HepG2 (cell line): ENCODE measurements around the gene GALNT10. TPM values are rescaled to one million over a fixed set of nuclear protein-coding genes. Genes with fewer than 3 reads are reported as not detected.

Experiments
- ARNT ChIP-seq: fragments of 450-650 bp; IDR thresholded peaks from 2 replicates; pipeline ENCODE4 v1.6.1; 2017
- ARNTL ChIP-seq: sonication (generic); formaldehyde crosslinking; IDR thresholded peaks from 2 replicates; pipeline ENCODE4 v1.4.0; 2020; ENCODE audit warnings: mild to moderate bottlenecking, missing genetic modification reagents
- GTF3A ChIP-seq: sonication (generic); formaldehyde crosslinking; conservative IDR thresholded peaks from 2 replicates; pipeline ENCODE4 v1.4.0; 2020; ENCODE audit warnings: mild to moderate bottlenecking, missing genetic modification reagents
- NCOA5 ChIP-seq: sonication (generic); formaldehyde crosslinking; IDR thresholded peaks from 2 replicates; pipeline ENCODE4 v1.4.0; 2020; ENCODE audit warnings: missing genetic modification reagents
- POLR2AphosphoS5 ChIP-seq: IDR thresholded peaks from 2 replicates; pipeline ENCODE4 v1.6.1; 2012; ENCODE audit warnings: low read depth, low read length
- REXO4 ChIP-seq: sonication (generic); formaldehyde crosslinking; IDR thresholded peaks from 2 replicates; pipeline ENCODE4 v1.8.0; 2022; ENCODE audit warnings: missing genetic modification reagents, mild to moderate bottlenecking, borderline replicate concordance
- SNAPC2 ChIP-seq: sonication (generic); formaldehyde crosslinking; IDR thresholded peaks from 2 replicates; pipeline ENCODE4 v1.8.1; 2022; ENCODE audit warnings: mild to moderate bottlenecking, missing genetic modification reagents
- TFDP1 ChIP-seq: IDR thresholded peaks from 2 replicates; pipeline ENCODE4 v1.6.1; 2016; ENCODE audit warnings: missing compliant biosample characterization, missing genetic modification reagents, borderline replicate concordance
- THAP11 ChIP-seq: IDR thresholded peaks from 2 replicates; pipeline ENCODE4 v1.6.1; 2016; ENCODE audit warnings: missing biosample characterization, missing genetic modification reagents
- TOE1 ChIP-seq: sonication (generic); formaldehyde crosslinking; IDR thresholded peaks from 2 replicates; pipeline ENCODE4 v1.4.0; 2020; ENCODE audit warnings: mild to moderate bottlenecking, missing genetic modification reagents
- YEATS4 ChIP-seq: sonication (generic); formaldehyde crosslinking; IDR thresholded peaks from 2 replicates; pipeline ENCODE4 v1.4.0; 2020; ENCODE audit warnings: missing genetic modification reagents, borderline replicate concordance
- ZBTB14 ChIP-seq: sonication (generic); formaldehyde crosslinking; IDR thresholded peaks from 2 replicates; pipeline ENCODE4 v1.4.0; 2020; ENCODE audit warnings: missing genetic modification reagents
- ZBTB21 ChIP-seq: sonication (generic); formaldehyde crosslinking; IDR thresholded peaks from 2 replicates; pipeline ENCODE4 v1.4.0; 2020; ENCODE audit warnings: missing genetic modification reagents
- ZNF431 ChIP-seq: sonication (generic); formaldehyde crosslinking; IDR thresholded peaks from 2 replicates; pipeline ENCODE4 v1.9.0; 2022; ENCODE audit warnings: missing genetic modification reagents, low read depth, mild to moderate bottlenecking, borderline replicate concordance
- ZNF597 ChIP-seq: sonication (generic); formaldehyde crosslinking; IDR thresholded peaks from 2 replicates; pipeline ENCODE4 v1.5.0; 2020; ENCODE audit warnings: missing genetic modification reagents
- ZNF614 ChIP-seq: IDR thresholded peaks from 2 replicates; pipeline ENCODE4 v1.6.1; 2018; ENCODE audit warnings: missing biosample characterization, missing genetic modification reagents, inconsistent platforms, borderline replicate concordance
- ZNF780A ChIP-seq: sonication (generic); formaldehyde crosslinking; IDR thresholded peaks from 2 replicates; pipeline ENCODE4 v1.8.0; 2022; ENCODE audit warnings: mild to moderate bottlenecking, missing genetic modification reagents, moderate library complexity
- ZNF83 ChIP-seq: sonication (generic); formaldehyde crosslinking; IDR thresholded peaks from 2 replicates; pipeline ENCODE4 v1.4.0; 2020; ENCODE audit warnings: missing genetic modification reagents, mild to moderate bottlenecking, borderline replicate concordance
- polyA plus RNA-seq, 8 experiments: library from polyadenylated mRNA; depleted of rRNA in 3 of 8; stranded (reverse) in 7 of 8; unstranded in 1 of 8; fragments of >200 nt; fragmentation: Illumina TruSeq in 4 of 8; extraction: Trizol in 4 of 8; gene quantifications; 2 replicates each; pipeline versions ENCODE4 v1.2.1 to v1.2.3, GENCODE V29; 2011 to 2016; ENCODE audit warnings: low read depth in 4 of 8, missing spikeins in 1 of 8, mixed read lengths in 1 of 8; ENCODE audit not compliant: insufficient read depth in 1 of 8
- total RNA-seq, 5 experiments: library from RNA; depleted of rRNA; stranded (reverse); fragments of >200 nt; fragmentation: Illumina TruSeq; extraction: Trizol; gene quantifications; 2 replicates each; pipeline ENCODE4 v1.2.3, GENCODE V29; 2016; ENCODE audit warnings: low read depth in 1 of 5
- TF ChIP-seq, protein P1 (sequence below): sonication (generic); formaldehyde crosslinking; conservative IDR thresholded peaks from 2 replicates; pipeline ENCODE4 v1.4.0; 2020; ENCODE audit warnings: missing genetic modification reagents
- TF ChIP-seq, protein P2 (sequence below): sonication (generic); formaldehyde crosslinking; conservative IDR thresholded peaks from 2 replicates; pipeline ENCODE4 v1.4.0; 2020; ENCODE audit warnings: missing genetic modification reagents

The GALNT10 gene
- total and polyA plus RNA-seq, 2 of the 13 experiments (the other 11 are each of a cell fraction or from before 2014, with no cell fraction given) = 8.1 to 11.2 TPM

GRCh38 chr5:154189819-154190594 is 526 bp upstream of the GALNT10 start (continued):
- no peak for TF ChIP-seq ZNF83 (CRISPR knock-in tag)
- TF ChIP-seq ZNF431 (CRISPR knock-in tag) = no peak
- no peak for TF ChIP-seq SNAPC2 (CRISPR knock-in tag)
- no peak for TF ChIP-seq ZBTB14 (CRISPR knock-in tag)
- TF ChIP-seq ZNF614 (CRISPR knock-in tag) = no peak
- no peak for TF ChIP-seq GTF3A (CRISPR knock-in tag)
- TF ChIP-seq TOE1 (CRISPR knock-in tag) = no peak
- TF ChIP-seq, protein P1, sequence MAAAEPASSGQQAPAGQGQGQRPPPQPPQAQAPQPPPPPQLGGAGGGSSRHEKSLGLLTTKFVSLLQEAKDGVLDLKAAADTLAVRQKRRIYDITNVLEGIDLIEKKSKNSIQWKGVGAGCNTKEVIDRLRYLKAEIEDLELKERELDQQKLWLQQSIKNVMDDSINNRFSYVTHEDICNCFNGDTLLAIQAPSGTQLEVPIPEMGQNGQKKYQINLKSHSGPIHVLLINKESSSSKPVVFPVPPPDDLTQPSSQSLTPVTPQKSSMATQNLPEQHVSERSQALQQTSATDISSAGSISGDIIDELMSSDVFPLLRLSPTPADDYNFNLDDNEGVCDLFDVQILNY (CRISPR knock-in tag) = no peak
- no peak for TF ChIP-seq REXO4 (CRISPR knock-in tag)
- no peak for TF ChIP-seq YEATS4
- TF ChIP-seq ZBTB21 (CRISPR knock-in tag) = no peak
- no peak for TF ChIP-seq ZNF597
- TF ChIP-seq, protein P2, sequence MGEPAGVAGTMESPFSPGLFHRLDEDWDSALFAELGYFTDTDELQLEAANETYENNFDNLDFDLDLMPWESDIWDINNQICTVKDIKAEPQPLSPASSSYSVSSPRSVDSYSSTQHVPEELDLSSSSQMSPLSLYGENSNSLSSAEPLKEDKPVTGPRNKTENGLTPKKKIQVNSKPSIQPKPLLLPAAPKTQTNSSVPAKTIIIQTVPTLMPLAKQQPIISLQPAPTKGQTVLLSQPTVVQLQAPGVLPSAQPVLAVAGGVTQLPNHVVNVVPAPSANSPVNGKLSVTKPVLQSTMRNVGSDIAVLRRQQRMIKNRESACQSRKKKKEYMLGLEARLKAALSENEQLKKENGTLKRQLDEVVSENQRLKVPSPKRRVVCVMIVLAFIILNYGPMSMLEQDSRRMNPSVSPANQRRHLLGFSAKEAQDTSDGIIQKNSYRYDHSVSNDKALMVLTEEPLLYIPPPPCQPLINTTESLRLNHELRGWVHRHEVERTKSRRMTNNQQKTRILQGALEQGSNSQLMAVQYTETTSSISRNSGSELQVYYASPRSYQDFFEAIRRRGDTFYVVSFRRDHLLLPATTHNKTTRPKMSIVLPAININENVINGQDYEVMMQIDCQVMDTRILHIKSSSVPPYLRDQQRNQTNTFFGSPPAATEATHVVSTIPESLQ (CRISPR knock-in tag) = no peak
- no peak for TF ChIP-seq POLR2AphosphoS5
- no peak for TF ChIP-seq ZNF780A (CRISPR knock-in tag)
- TF ChIP-seq ARNT = no peak
- no peak for TF ChIP-seq TFDP1
- no peak for TF ChIP-seq ARNTL
- no peak for TF ChIP-seq THAP11
- TF ChIP-seq NCOA5 (CRISPR knock-in tag) = no peak
